Tibial nerve (tissue), 4 donors: ENCODE measurements around the gene RBMS3.

Experiments used
- CTCF ChIP-seq, 5 experiments: fragments of 200-600 bp in 3 of 5; fragments of 450-650 bp in 2 of 5; sonication (generic) in 3 of 5; IDR thresholded peaks; one replicate each; pipeline ENCODE4 v1.5.1; 2016 to 2019; ENCODE audit warnings: antibody characterized with exemption in 5 of 5, mild to moderate bottlenecking in 3 of 5, moderate library complexity in 2 of 5
- EP300 ChIP-seq, 2 donors: sonication (generic); formaldehyde crosslinking; IDR thresholded peaks; one replicate each; pipeline ENCODE4 v1.6.1; 2017; ENCODE audit warnings: antibody characterized with exemption in 2 of 2, mild to moderate bottlenecking in 1 of 2

GRCh38 chr3:29747991-29748390 is 467.1 kb downstream of the RBMS3 start:
- TF ChIP-seq CTCF (IDR thresholded peaks at IDR 0.05) (no peak), EP300 (IDR thresholded peaks at IDR 0.05) (peak in 1 of 2 donors; percentile 27)
